K562 (cell line): ENCODE measurements around the gene EEF1A1. TPM values are rescaled to one million over a fixed set of nuclear protein-coding genes. Genes with fewer than 3 reads are reported as not detected.
A peak's percentile ranks its signal among the peaks of the same experiment; 100 is the strongest.

Experiments
- BMI1 ChIP-seq: fragments of 150-350 bp; IDR thresholded peaks from 2 replicates; pipeline ENCODE4 v1.6.1; 2014; ENCODE audit warnings: low read length
- CBFB ChIP-seq: sonication (generic); formaldehyde crosslinking; IDR thresholded peaks from 2 replicates; pipeline ENCODE4 v1.4.0; 2020; ENCODE audit warnings: mild to moderate bottlenecking, missing genetic modification reagents
- DEAF1 ChIP-seq: fragments of 450-650 bp; formaldehyde crosslinking; IDR thresholded peaks from 2 replicates; pipeline ENCODE4 v1.4.0; 2020; ENCODE audit warnings: mild to moderate bottlenecking, moderate library complexity
- ESRRA ChIP-seq: fragments of 450-650 bp; IDR thresholded peaks from 2 replicates; pipeline ENCODE4 v1.6.1; 2014; ENCODE audit warnings: low read depth, mild to moderate bottlenecking, moderate library complexity, borderline replicate concordance
- FOXA1 ChIP-seq: fragments of 450-650 bp; IDR thresholded peaks from 2 replicates; pipeline ENCODE4 v1.6.1; 2016; ENCODE audit warnings: mild to moderate bottlenecking, borderline replicate concordance
- FOXJ3 ChIP-seq: sonication (generic); formaldehyde crosslinking; IDR thresholded peaks from 2 replicates; pipeline ENCODE4 v1.4.0; 2020; ENCODE audit warnings: mild to moderate bottlenecking, missing genetic modification reagents
- FOXK1 ChIP-seq: sonication (generic); formaldehyde crosslinking; IDR thresholded peaks from 2 replicates; pipeline ENCODE4 v1.8.0; 2022; ENCODE audit warnings: missing genetic modification reagents, mild to moderate bottlenecking, borderline replicate concordance
- HDAC1 ChIP-seq, 2 experiments: fragments of 450-650 bp; IDR thresholded peaks; 2 replicates each; pipeline ENCODE4 v1.6.1; 2016 to 2017; ENCODE audit warnings: inconsistent platforms in 1 of 2, mild to moderate bottlenecking in 1 of 2, moderate library complexity in 1 of 2
- KAT8 ChIP-seq: fragments of 450-650 bp; IDR thresholded peaks from 2 replicates; pipeline ENCODE4 v1.6.1; 2016; ENCODE audit warnings: low read depth, mild to moderate bottlenecking
- KLF10 ChIP-seq: fragments of 250-450 bp; sonication (Bioruptor Pico); IDR thresholded peaks from 2 replicates; pipeline ENCODE4 v1.6.1; 2021; ENCODE audit warnings: matching md5 sums
- KLF16 ChIP-seq: IDR thresholded peaks from 2 replicates; pipeline ENCODE4 v1.6.1; 2016; ENCODE audit warnings: antibody characterized with exemption
- MAZ ChIP-seq, 2 experiments: fragments of 450-650 bp in 1 of 2; sonication (generic) in 1 of 2; formaldehyde crosslinking; IDR thresholded peaks in 1 of 2; conservative IDR thresholded peaks in 1 of 2; 2 replicates each; pipeline versions ENCODE4 v1.4.0 to v1.5.0; 2020; ENCODE audit warnings: mild to moderate bottlenecking in 1 of 2, missing genetic modification reagents in 1 of 2
- MCM5 ChIP-seq: fragments of 450-650 bp; IDR thresholded peaks from 2 replicates; pipeline ENCODE4 v1.6.1; 2016; ENCODE audit warnings: low read depth
- NFIC ChIP-seq: fragments of 450-650 bp; IDR thresholded peaks from 2 replicates; pipeline ENCODE4 v1.6.1; 2017; ENCODE audit warnings: mild to moderate bottlenecking, inconsistent platforms
- POLR2B ChIP-seq: fragments of 450-650 bp; IDR thresholded peaks from 2 replicates; pipeline ENCODE4 v1.6.1; 2018; ENCODE audit warnings: low read depth; ENCODE audit not compliant: partially characterized antibody
- SETDB1 ChIP-seq: IDR thresholded peaks from one replicate; pipeline ENCODE4 v1.6.1; 2012; ENCODE audit warnings: low read length, control low read depth, inconsistent platforms
- SMARCB1 ChIP-seq: IDR thresholded peaks from 2 replicates; pipeline ENCODE4 v1.6.1; 2011; ENCODE audit warnings: improper control_type of control experiment, low read depth; ENCODE audit not compliant: insufficient read length
- ZBED1 ChIP-seq: IDR thresholded peaks from 2 replicates; pipeline ENCODE4 v1.6.1; 2014
- ZFP36 ChIP-seq: fragments of 150-350 bp; IDR thresholded peaks from 2 replicates; pipeline ENCODE4 v1.6.1; 2018; ENCODE audit warnings: low read length, low read depth; ENCODE audit not compliant: partially characterized antibody
- ZNF277 ChIP-seq: fragments of 250-450 bp; sonication (Bioruptor Pico); IDR thresholded peaks from 2 replicates; pipeline ENCODE4 v1.8.0; 2022; ENCODE audit warnings: inconsistent platforms, mild to moderate bottlenecking, moderate library complexity, borderline replicate concordance
- ZNF512 ChIP-seq: IDR thresholded peaks from 2 replicates; pipeline ENCODE4 v1.6.1; 2016; ENCODE audit warnings: missing genetic modification characterization, missing compliant biosample characterization
- ZNF551 ChIP-seq: fragments of 250-450 bp; sonication (Bioruptor Pico); IDR thresholded peaks from 2 replicates; pipeline ENCODE4 v1.5.0; 2021; ENCODE audit warnings: mild to moderate bottlenecking, moderate library complexity
- ZNF586 ChIP-seq: fragments of 450-650 bp; formaldehyde crosslinking; conservative IDR thresholded peaks from 2 replicates; pipeline ENCODE4 v1.4.0; 2020; ENCODE audit warnings: mild to moderate bottlenecking, moderate library complexity
- ZNF639 ChIP-seq, 2 experiments: fragments of 200-800 bp in 1 of 2; sonication (Bioruptor generic) in 1 of 2; sonication (generic) in 1 of 2; formaldehyde crosslinking in 1 of 2; IDR thresholded peaks in 1 of 2; conservative IDR thresholded peaks in 1 of 2; 2 replicates each; pipeline versions ENCODE4 v1.5.0 to v1.6.1; 2016 to 2020; ENCODE audit warnings: missing compliant biosample characterization in 1 of 2, missing genetic modification characterization in 1 of 2, missing genetic modification reagents in 1 of 2
- ZNF766 ChIP-seq: fragments of 200-800 bp; sonication (Bioruptor generic); conservative IDR thresholded peaks from 2 replicates; pipeline ENCODE4 v1.6.1; 2016; ENCODE audit warnings: missing genetic modification characterization, missing compliant biosample characterization
- ZNF77 ChIP-seq: fragments of 250-450 bp; sonication (Bioruptor Pico); IDR thresholded peaks from 2 replicates; pipeline ENCODE4 v1.5.0; 2020
- polyA plus RNA-seq, 8 experiments: library from polyadenylated mRNA; depleted of rRNA in 4 of 8; stranded (reverse) in 5 of 8; unstranded in 3 of 8; fragments of >200 nt; fragmentation: Nextera tagmentation in 2 of 8; fragmentation: Illumina TruSeq in 1 of 8; extraction: Ambion mirVana in 2 of 8; extraction: Trizol in 1 of 8; gene quantifications; 2 replicates each; pipeline versions ENCODE4 v1.2.1 to v1.2.3, GENCODE V29; 2011 to 2014; ENCODE audit warnings: inconsistent platforms in 1 of 8, missing spikeins in 1 of 8
- total RNA-seq, 7 experiments: library from RNA; depleted of rRNA in 6 of 7; stranded (reverse); fragments of >200 nt in 6 of 7; fragmentation: Illumina TruSeq in 2 of 7; extraction: Trizol in 2 of 7; gene quantifications; 2 replicates each; pipeline versions ENCODE4 v1.2.1 to v1.2.3, GENCODE V29; 2011 to 2021; ENCODE audit warnings: low replicate concordance in 1 of 7

Gene EEF1A1
- total and polyA plus RNA-seq, 9 of the 15 experiments (the other 6 are each of a cell fraction or from before 2014, with no cell fraction given): 6,453 to 17,323 (median 11,082) TPM

DNA sequence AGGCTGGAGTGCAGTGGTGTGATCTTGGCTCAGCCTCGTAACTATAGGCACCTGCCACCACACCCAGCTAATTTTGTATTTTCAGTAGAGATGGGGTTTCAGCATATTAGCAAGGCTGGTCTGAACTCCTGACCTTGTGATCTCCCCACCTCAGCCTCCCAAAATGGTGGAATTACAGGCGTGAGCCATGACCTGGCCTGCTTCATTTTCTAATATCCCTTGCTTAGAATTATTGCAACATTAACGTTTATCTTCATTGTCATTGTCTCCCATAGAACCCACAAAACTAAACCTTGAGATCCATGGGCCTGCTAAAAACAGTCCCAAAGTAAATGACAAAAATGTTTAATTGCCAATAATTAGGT, 6.1 kb downstream of the EEF1A1 start (continued):
- TF ChIP-seq KLF16 (no peak), ZNF551 (CRISPR knock-in tag) (no peak), POLR2B (no peak), FOXA1 (no peak), KLF10 (no peak), ZNF586 (CRISPR knock-in tag) (peak; percentile 76), FOXJ3 (no peak), KAT8 (no peak), HDAC1 (IDR thresholded peaks at IDR 0.05) (no peak), BMI1 (no peak), CBFB (CRISPR knock-in tag) (no peak), ZNF512 (tag) (no peak), ZNF639 (CRISPR knock-in tag; conservative IDR thresholded peaks at IDR 0.05 in 1 of 2, IDR thresholded peaks at IDR 0.05 in 1 of 2) (no peak), ZFP36 (no peak), ZBED1 (0 out of 2 replicates have a peak, but pooled peaks have one; percentile 9), ZNF77 (CRISPR knock-in tag) (0 out of 2 replicates have a peak, but pooled peaks have one; percentile 75), MCM5 (no peak), ZNF277 (CRISPR knock-in tag) (no peak), DEAF1 (CRISPR knock-in tag) (no peak), MAZ (CRISPR knock-in tag; conservative IDR thresholded peaks at IDR 0.05 in 1 of 2, IDR thresholded peaks at IDR 0.05 in 1 of 2) (no peak), SETDB1 (no peak), FOXK1 (no peak), NFIC (no peak), ESRRA (no peak), SMARCB1 (no peak), ZNF766 (CRISPR knock-in tag) (no peak)
